Astrocyte of the cerebellum (primary cell): ENCODE measurements around the gene ATXN7L3B.

Source experiments
- DNase-seq: peaks from one replicate; pipeline ENCODE4 v3.0.0-alpha.2; 2011; ENCODE audit warnings: low read depth
- H3K4me3 ChIP-seq: 2 replicates; pipeline ENCODE4 v1.5.1; 2011; ENCODE audit warnings: mild to moderate bottlenecking, low read depth, low read length, moderate library complexity
- CTCF ChIP-seq: IDR thresholded peaks from 2 replicates; pipeline ENCODE4 v1.5.1; 2012; ENCODE audit warnings: low read length, low read depth, moderate library complexity, mild to moderate bottlenecking; ENCODE audit errors: missing control alignments
- in situ Hi-C: cut with HindIII; loops from 2 replicates; pipeline ENCODE4 v1.10.0; 2017; ENCODE audit warnings: low sequenced_read_pairs

ATXN7L3B gene

DNA sequence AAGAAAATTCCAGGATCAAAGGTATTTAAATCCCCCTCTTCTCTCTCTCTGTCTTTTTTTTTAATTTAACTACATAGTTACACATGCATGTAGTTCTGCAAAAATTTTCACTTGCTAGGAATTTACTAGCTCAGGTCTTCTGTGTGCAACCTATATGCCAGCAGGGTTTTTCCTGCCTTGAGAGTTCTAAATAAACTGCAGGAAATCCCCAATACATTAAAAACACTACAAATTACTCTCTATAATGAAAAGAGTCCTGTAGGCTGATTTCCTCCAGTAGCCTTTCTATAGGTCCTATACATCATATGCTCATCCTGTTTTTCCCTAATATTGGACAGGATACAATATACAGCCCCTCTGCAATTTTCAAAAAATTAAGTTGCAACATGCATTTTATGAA lies 27.7 kb upstream of the ATXN7L3B start:
- TF ChIP-seq CTCF, result no peak

GRCh38 chr12:74514098-74514872 lies 23.4 kb upstream of the ATXN7L3B start:
- in situ Hi-C loops, result no loop called here
- TF ChIP-seq CTCF, result no peak
- DNase-seq, result no peak
- H3K4me3 ChIP-seq, result no peak overlapping the region

More for the DNA sequence above, 27.7 kb upstream of the ATXN7L3B start:
- in situ Hi-C loops, result no loop called here
- no peak for DNase-seq
- H3K4me3 ChIP-seq, result no peak overlapping the region

DNA sequence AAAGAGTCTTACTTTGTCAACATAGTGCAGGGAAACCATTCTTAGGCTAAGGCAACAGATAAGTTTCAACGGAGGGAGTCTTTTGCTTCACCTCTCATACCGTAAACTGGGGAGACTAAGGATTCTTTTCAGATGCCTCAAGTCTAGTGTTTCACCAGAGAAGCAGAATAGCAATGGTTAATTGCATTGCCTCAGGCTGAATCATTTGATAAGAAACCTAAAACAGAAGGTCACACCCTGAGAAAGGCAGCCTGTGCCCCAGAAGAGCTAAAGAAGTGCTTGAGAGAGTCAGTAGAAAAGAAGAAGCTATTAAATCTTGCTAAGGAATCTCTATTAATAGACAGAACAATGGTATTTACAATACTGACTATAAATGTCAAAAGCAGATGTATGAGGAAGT lies 21.8 kb upstream of the ATXN7L3B start:
- DNase-seq, result no peak
- no peak for TF ChIP-seq CTCF
- H3K4me3 ChIP-seq, result no peak overlapping the region
- in situ Hi-C loops, result no loop called here

GRCh38 chr12:74526535-74526934 lies 11.1 kb upstream of the ATXN7L3B start:
- TF ChIP-seq CTCF, result no peak
- no peak for DNase-seq
- in situ Hi-C loops, result no loop called here
- H3K4me3 ChIP-seq, result no peak overlapping the region

GRCh38 chr12:74527491-74527890 lies 10.1 kb upstream of the ATXN7L3B start:
- H3K4me3 ChIP-seq, result no peak overlapping the region
- DNase-seq, result no peak
- TF ChIP-seq CTCF, result no peak
- in situ Hi-C loops, result no loop called here

GRCh38 chr12:74530676-74531075 lies 7.0 kb upstream of the ATXN7L3B start:
- in situ Hi-C loops, result no loop called here

More at GRCh38 chr12:74530676-74531075, 7.0 kb upstream of the ATXN7L3B start:
- DNase-seq, result no peak
- H3K4me3 ChIP-seq, result no peak overlapping the region
- no peak for TF ChIP-seq CTCF
